Stimulated activated CD8-positive, alpha-beta memory T cell treated with anti-CD3 and anti-CD28 coated beads, Interleukin-2, amount 100 ng/mL, for 1 hour (primary cell): ENCODE measurements around the gene MAP1B.
"Not testable (repeated sequence)": the region's sequence is repeated elsewhere in the genome, so short reads cannot be mapped to it uniquely, and the experiment has no call there.

Source experiments
- DNase-seq, 2 donors: peaks; one replicate each; pipeline ENCODE4 v3.0.0-alpha.2; 2020; ENCODE audit warnings: low read depth in 2 of 2

Gene MAP1B

DNA sequence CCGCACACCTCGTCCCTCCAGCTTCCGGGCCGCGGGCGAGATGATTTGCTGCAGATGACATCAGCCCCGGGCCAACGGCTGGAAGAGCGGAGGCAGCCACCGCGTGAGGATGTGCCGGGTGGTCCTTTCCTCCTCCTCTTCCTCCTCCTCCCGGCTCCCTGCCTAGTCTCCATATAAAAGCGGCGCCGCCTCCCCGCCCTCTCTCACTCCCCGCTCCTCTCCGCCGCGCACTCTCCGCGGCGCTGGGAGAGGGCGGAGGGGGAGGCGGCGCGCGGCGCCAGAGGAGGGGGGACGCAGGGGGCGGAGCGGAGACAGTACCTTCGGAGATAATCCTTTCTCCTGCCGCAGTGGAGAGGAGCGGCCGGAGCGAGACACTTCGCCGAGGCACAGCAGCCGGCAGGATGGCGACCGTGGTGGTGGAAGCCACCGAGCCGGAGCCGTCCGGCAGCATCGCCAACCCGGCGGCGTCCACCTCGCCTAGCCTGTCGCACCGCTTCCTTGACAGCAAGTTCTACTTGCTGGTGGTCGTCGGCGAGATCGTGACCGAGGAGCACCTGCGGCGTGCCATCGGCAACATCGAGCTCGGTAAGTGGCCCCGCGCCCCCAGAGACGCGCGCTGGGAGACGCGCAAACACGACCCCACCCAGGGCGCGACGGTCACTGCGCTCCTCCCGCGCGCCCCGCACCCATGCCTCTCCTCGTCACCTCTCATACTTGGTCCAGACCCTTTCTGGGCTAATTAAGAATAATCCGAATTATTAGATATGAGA, at the start of gene MAP1B:
Gene MAP1B (plus strand): TSS at position 345 of the 770 bp plus-strand sequence. CDS start 57 bp downstream, at position 402.
- no peak for DNase-seq

GRCh38 chr5:72057816-72058215, 49.5 kb upstream of the MAP1B start:
- DNase-seq, result no peak

- DNase-seq, result no peak
These were observed 44.0 kb upstream of the MAP1B start for GRCh38 chr5:72063219-72063819.

DNA sequence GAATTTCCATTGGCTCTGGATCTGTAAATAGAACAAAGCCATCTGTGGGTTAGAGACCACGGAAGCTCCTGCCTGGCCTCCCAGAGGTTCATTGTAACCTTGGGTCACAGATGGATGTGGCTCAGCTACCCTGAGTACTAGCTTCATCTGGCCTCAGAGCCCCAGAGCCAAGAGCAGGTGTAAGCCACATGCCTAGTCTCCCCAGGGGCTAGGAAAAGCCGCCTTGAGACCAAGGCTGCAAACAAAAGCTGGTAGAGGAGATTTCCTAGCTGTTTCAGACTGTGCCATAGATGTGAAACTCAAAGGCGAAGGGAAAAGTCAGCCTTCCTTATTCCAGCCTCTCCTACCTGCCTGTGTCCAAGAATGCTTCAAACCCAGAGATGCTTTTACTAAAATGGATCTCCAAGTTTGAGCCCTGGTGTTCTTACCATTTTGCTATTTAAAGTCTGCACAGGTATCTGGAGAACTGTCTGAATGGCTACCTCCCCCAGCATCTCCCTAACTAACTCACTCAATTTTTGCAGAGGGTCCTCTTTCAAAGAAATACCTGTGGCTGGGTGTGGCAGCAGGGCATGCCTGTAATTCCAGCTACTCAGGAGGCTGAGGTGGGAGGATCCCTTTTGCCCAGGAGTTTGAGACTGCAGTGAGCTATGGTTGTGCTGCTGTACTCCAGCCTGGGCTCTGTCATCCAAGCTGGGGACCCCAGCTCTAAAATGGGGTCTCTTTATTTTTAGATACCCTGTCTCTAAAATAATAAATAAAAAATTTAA, 42.3 kb upstream of the MAP1B start:
- DNase-seq, result no peak

GRCh38 chr5:72065751-72066255, 41.5 kb upstream of the MAP1B start:
- DNase-seq, result no peak

DNA sequence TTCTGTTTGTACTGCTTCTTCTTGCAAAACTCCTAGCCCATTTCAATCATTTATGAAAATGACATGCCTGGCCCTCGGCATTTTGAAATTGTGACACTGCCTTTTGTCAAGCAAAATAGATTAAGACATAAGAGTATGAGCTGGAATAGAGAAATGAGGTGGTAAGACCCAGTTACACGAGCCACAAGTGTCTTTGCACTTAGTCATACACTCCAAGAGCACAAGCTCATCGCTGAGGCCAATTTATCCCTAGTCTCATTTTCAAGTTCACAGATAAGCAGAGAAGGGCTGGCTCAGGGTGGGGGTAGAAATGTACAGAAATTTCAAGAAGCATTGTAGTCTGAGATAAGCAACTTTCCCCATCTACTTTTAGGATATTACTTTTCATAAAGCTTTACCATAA, 40.6 kb upstream of the MAP1B start:
- no peak for DNase-seq

DNA sequence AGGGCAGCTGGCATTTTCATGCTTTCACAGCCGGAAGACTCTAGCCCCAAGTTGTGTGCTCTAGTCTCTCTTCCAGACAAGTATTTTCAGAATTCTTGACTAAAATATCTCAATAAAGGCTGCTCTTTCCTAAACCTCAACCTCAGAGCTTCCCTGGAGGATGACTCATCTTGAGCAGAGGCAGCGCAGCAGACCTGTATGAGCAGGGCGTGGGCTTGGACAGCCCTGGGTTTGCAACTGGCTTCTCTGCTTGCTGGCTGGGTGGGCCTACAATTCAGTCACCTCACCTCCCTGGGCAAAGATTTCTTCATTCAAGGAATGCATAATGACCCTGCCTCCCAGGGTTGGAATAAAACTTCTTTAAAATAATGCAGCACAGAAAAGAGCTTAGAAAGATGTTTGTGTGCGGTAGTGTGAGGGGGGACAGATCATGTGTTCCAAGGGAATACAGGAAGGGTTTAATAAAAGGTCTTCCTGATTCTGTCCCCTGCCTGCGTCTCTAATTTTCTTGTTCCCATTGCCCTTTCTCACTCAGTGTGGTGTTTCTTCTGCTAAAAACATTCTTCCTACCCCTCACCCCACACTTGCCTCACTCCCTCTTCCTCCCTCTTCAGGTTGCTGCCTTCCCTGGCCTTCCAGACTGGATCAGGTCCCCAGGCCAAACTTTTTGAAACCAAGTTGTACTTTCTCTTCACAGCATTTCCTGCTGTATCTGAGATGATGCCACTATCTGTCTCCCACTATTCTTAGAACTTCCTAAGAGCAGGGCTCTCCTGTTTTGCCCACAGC, 39.4 kb upstream of the MAP1B start:
- DNase-seq, result no peak

GRCh38 chr5:72070529-72070928, 36.7 kb upstream of the MAP1B start:
- DNase-seq, result no peak

- no peak for DNase-seq
These were observed 35.4 kb upstream of the MAP1B start for GRCh38 chr5:72071906-72072305.

GRCh38 chr5:72074251-72074650, 33.0 kb upstream of the MAP1B start:
- no peak for DNase-seq

DNA sequence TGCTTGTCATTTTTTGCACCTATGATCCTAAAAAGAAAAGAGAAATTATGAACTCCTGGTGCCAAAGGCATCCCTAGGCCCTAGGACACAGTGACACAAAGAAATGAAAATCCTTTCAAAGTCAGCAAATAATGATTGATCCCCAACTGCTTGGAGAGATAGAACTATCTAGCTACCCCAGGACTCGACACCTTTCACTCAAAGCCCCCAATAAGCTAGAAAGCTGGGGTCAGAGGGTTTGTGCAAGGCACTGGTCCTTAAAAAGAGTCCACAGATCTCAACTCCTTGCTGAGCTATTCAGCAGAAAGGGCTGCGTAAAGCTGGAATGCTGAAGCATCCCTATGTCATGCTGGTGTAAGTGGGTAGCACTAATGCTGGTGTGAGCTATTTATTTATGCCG, 31.8 kb upstream of the MAP1B start:
- no peak for DNase-seq

- no peak for DNase-seq
These were observed 30.5 kb upstream of the MAP1B start for GRCh38 chr5:72076621-72077300.

GRCh38 chr5:72077390-72077789, 29.9 kb upstream of the MAP1B start:
- DNase-seq, result no peak

DNA sequence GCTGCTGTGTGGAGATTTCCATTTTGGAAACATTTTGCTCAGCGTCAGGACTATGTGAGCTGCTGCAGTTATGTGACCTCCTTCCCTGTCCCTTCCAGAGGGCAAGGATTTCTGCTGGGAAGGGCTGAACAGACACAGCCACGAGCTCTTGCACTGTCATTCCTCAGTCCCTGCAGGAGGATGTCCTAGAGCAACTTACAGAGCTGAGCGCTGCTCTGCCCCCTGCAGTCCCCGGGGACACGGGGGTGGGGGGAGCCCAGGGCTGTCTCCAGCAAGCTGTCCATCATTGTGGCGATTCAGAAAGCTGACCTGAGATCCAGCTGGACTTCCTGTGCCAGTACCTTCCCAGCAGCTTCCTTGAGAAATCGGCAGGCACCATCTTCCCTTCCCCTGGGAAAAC, 28.0 kb upstream of the MAP1B start:
- no peak for DNase-seq

- DNase-seq, result no peak
These were observed 25.2 kb upstream of the MAP1B start for GRCh38 chr5:72082048-72082447.

- no peak for DNase-seq
These were observed 22.4 kb upstream of the MAP1B start for GRCh38 chr5:72084876-72085275.

GRCh38 chr5:72085319-72085718, 22.0 kb upstream of the MAP1B start:
- DNase-seq, result no peak

DNA sequence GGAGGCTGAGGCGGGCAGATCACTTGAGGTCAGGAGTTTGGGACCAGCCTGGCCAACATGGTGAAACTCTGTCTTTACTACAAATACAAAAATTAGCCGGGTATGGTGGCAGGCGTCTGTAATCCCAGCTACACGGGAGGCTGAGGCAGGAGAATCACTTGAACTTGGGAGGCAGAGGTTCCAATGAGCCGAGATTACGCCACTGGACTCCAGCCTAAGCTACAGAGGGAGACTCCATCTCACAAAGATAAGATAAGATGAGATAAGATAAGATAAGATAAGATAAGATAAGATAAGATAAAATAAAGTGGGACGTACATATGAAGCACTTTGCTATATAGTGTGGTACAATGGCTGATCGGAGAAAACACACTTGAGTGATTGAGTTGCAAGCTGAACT, 17.6 kb upstream of the MAP1B start:
- not testable (repeated sequence) for DNase-seq

GRCh38 chr5:72092074-72092473, 15.2 kb upstream of the MAP1B start:
- DNase-seq, result no peak

GRCh38 chr5:72093217-72093616, 14.1 kb upstream of the MAP1B start:
- no peak for DNase-seq

- no peak for DNase-seq
These were observed 13.5 kb upstream of the MAP1B start for GRCh38 chr5:72093824-72094223.
